D721Med (cell line): Measurements from ENCODE around the gene UTY.
"Not testable (repeated sequence)": the region's sequence is repeated elsewhere in the genome, so short reads cannot be mapped to it uniquely, and the experiment has no call there.

Source experiments
- DNase-seq: peaks from one replicate; pipeline ENCODE4 v3.0.0; 2011; ENCODE audit warnings: low spot score; ENCODE audit not compliant: insufficient read length
- FAIRE-seq: peaks from 2 replicates; lab custom pipeline; 2011; peaks lifted over from hg19 to GRCh38; lab: Jason Lieb, UNC
- TF ChIP-seq, protein P1 (sequence below): IDR thresholded peaks from 2 replicates; pipeline ENCODE4 v1.5.1; 2012; ENCODE audit warnings: mild to moderate bottlenecking, control low read depth; ENCODE audit not compliant: insufficient read depth; ENCODE audit errors: missing control alignments

The UTY gene

GRCh38 chrY:13271706-13272105 lies 208.1 kb downstream of the UTY start:
- DNase-seq (no peak), FAIRE-seq (no peak)
- TF ChIP-seq, protein P1, sequence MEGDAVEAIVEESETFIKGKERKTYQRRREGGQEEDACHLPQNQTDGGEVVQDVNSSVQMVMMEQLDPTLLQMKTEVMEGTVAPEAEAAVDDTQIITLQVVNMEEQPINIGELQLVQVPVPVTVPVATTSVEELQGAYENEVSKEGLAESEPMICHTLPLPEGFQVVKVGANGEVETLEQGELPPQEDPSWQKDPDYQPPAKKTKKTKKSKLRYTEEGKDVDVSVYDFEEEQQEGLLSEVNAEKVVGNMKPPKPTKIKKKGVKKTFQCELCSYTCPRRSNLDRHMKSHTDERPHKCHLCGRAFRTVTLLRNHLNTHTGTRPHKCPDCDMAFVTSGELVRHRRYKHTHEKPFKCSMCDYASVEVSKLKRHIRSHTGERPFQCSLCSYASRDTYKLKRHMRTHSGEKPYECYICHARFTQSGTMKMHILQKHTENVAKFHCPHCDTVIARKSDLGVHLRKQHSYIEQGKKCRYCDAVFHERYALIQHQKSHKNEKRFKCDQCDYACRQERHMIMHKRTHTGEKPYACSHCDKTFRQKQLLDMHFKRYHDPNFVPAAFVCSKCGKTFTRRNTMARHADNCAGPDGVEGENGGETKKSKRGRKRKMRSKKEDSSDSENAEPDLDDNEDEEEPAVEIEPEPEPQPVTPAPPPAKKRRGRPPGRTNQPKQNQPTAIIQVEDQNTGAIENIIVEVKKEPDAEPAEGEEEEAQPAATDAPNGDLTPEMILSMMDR = no peak

DNA sequence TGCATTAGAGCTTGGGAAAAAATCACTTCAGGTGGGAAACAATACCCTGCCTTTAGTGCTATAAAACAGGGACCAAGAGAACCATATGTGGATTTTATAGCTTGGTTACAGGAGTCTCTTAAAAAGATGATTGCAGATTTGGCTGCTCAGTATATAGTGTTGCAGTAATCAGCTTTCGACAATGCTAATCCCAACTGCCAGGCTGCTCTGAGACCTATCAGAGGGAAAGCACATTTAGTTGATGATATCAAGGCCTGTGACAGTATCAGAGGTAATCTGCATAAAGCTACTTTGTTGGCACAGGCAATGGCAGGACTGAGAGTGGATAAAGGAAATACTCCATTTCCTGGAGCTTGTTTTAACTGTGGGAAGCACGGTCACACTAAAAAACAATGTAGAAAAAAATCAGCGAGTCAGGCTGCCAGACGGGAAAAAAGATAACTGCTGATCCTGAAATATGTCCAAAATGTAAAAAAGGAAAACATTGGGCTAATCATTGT lies 225.8 kb downstream of the UTY start:
- FAIRE-seq, DNase-seq: not testable (repeated sequence)

DNA sequence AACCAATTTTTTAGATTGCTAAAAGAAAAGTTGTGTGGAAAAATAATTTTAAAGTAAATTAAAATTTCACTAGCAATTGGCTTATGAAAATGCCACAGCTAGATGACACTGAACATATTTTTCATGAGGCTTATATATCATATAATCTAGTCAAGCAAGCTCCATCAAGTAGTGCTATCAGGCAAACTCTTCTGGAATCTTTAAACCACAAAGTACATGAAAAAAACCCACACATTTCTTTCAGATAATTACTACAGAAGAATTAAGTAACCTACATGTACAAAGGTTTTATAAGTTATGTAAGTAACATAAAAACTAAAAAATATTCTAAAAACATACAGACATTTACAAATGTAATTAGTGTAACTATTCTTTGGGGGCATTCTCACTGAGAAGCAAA lies 229.4 kb downstream of the UTY start:
- no peak for FAIRE-seq
- TF ChIP-seq, protein P1 = no peak
- DNase-seq = no peak

DNA sequence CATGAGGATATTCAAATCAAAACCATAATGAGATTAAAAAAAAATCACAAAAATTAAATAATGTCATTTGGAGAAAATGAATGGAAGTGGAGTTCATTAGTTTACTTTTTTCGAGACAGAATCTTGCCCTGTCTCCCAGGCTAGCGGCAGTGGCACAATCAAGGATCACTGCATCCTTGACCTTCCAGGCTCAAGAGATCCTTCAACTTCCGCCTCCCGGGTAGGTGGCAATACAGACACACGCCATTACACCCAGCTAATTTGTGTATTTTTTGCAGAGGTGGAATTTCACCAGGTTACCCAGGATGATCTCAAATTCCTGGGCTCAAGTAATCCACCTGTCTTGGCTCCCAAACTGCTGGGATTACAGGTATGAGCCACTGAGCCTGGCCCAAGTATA lies 236.1 kb downstream of the UTY start:
- TF ChIP-seq, protein P1 = no peak
- no peak for FAIRE-seq
- no peak for DNase-seq

- TF ChIP-seq, protein P1 = no peak
- no peak for FAIRE-seq
- DNase-seq = no peak
Observed at GRCh38 chrY:13233901-13234300, 245.9 kb downstream of the UTY start.

DNA sequence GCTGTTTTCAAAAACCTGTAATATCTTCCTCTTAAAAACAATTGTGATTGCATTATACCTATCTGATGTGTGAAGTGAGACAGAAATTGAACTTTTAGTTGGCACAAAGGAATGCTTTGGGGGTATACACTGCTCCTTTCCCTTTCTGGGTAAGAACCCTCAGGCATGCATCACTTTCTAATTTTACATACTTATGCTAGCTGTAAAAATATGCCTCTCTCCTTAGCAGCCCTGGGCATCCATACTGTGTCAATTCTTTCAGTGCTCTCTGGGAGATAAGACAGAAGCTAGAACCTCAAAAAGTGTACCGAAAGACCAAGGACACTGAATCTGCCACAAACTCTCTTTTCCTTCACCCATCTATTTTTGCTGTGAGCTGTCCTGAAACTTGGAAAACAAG lies 246.7 kb downstream of the UTY start:
- FAIRE-seq = no peak
- DNase-seq = no peak
- TF ChIP-seq, protein P1 = no peak

DNA sequence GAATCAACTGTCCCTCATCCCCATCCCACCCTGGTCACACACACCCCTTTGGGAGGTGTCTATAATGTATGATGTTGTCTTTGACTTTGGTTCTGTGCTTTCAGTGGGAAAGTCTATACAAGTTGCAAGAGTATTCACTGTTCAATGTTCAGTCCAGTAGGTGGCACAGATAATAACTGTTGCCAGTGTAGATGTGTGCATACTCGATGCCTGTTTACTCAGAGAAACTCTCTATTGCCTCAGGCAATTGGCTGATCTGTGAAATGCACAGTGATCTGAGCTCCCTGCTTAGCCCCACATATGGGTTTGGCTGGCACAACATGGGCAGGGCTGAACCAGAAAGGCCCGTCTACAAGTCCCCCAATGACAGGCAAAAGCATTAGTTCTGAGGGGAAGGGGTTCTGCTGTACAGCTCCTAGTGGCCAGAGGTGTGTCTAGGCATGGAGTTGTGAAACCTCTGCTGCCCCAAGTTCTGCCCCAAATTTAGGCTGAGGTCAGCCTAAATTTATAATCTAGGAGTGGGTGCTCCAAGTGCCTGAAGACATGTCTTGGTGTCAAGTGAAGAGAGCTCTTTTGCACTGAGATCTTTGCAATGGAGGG lies 252.4 kb downstream of the UTY start:
- FAIRE-seq (no peak), DNase-seq (no peak)
- TF ChIP-seq, protein P1 = no peak
